Left hindlimb (tissue), 1 donor: ENCODE measurements around the gene ZNF177.
"Not testable (repeated sequence)": the region's sequence is repeated elsewhere in the genome, so short reads cannot be mapped to it uniquely, and the experiment has no call there.

Source experiments
- DNase-seq: peaks from one replicate; pipeline ENCODE4 v3.0.0-alpha.2; 2018

ZNF177 gene

DNA sequence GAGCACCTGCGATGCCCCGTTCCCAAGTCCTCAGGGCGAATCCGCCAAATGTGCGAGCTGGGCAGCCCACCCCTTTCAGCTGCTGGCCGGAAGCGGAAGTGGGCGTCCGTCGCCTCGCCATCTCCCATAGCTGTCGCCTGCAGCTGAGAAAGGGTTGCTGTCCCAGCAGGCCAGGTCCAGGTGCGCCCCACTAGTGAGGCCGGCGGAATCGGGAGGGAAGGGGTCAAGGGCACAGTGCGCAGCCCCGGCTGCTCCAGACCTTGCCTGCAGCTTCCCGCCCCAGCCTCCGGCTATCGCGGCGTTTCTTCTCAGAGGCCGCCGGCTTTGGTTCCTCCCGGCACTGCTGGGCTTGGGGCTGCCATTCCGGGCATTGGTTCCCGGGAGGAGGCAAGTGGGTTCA is at the start of gene ZNF177:
Gene ZNF177, plus strand, starts transcription at position 109 of the 400 bp plus-strand sequence. CDS start 15,299 bp downstream, outside the sequence.
- peak; percentile 60 for DNase-seq

DNA sequence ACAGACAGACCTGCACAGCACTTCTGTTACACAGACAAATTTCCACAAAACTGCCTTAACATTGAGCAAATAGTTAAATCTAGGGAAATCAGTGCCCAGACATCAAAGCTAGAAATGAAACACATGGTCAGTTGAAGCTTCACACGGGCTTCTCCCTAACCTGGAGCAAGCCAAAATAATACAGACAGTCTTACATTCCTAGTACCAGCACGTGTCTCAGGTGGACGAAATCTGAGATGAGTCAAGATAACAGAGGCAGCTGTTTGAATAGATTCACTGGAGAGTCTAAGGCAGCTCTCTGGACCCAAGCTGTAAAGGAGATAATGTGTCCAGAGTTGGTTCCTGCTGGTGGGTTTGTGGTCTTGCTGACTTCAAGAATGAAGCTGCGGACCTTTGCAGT is 49.1 kb upstream of the ZNF177 start:
- no peak for DNase-seq

DNA sequence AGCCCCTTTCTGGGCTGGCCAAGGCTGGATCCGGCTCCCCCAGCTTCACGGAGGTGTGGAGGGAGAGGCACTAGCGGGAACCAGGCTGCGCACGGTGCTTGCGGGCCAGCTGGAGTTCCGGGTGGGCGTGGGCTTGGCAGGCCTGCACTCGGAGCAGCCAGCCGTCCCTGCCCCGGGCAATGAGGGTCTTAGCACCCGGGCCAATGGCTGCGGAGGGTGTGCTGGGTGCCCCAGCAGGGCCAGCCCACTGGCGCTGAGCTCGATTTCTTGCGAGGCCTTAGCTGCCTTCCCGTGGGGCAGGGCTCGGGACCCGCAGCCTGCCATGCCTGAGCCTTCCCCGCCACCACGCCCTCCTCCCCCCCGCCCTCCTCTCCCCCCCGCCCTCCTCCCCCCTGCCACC is 41.5 kb upstream of the ZNF177 start:
- no peak for DNase-seq

DNA sequence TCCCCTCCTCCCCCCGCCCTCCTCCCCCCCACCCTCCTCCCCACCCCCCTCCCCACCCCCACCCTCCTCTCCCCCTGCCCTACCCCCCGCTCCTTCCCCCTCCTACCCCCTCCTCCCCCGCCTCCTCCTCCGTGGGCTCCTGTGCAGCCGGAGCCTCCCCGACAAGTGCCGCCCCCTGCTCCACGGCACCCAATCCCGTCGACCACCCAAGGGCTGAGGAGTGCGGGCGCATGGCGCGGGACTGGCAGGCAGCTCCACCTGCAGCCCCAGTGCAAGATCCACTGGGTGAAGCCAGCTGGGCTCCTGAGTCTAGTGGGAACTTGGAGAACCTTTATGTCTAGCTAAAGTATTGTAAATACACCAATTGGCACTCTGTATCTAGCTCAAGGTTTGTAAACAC is 41.1 kb upstream of the ZNF177 start:
- not testable (repeated sequence) for DNase-seq

DNA sequence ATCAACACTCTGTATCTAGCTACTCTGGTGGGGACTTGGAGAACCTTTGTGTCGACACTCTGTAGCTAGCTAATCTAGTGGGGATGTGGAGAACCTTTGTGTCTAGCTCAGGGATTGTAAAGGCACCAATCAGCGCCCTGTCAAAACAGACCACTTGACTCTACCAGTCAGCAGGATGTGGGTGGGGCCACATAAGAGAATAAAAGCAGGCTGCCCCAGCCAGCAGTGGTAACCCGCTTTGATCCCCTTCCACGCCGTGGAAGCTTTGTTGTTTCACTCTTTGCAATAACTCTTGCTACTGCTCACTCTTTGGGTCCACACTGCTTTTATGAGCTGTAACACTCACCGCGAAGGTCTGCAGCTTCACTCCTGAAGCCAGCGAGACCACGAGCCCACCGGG is 40.6 kb upstream of the ZNF177 start:
- not testable (repeated sequence) for DNase-seq

DNA sequence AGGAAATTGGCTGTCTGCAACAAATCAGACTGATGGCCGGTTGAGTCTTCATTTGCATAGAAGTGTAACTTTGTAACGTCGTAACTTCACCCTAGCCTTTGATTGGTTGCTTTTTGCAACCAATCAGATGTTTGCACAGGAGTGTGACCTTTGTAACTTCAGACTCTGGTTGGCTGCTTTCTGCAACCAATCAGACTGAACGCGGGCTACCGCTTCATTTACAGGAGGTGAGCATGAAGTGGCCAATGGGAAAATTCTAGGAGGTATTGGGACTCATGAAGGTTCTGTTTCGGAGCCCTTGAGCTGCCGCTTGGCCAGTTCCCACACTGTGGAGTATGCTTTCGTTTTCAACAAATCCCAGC is 39.3 kb upstream of the ZNF177 start:
- DNase-seq, result peak; percentile 68

DNA sequence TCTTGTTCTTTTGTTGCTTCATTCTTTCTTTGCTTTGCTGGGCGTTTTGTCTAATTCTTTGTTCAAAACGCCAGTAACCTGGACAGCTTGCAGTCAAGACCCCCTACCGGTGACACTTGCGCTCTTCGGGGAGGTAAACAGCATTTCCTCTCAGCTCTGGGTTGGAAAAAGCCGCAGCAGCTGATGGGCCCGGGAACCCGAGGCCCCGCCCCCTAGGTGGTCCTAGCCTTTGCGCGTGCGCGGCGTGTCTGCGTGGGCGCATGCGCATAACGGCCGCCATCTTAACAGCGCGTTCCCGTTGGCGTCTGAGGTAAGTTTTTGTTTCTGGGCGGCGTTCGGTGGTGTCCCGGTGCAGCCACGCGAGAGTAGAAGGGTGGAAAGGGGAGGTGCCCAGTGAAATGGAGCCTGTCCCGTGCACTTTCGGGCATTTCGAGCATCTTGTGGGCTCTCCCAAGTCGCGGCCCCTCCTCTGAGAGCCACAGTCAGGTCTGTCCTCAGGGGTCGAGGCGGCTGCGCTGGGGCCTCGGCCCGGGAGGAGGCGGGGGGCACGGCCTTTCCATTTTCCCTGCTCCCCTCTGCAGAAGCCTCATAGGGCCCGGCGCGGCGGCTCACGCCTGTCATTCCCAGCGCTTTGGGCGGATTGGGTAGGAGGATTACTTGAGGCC is 38.8 kb upstream of the ZNF177 start, which contains the start of gene ZNF559:
Gene ZNF559, plus strand, starts transcription at position 261 of the 665 bp plus-strand sequence. CDS start 14,371 bp downstream, outside the sequence.
- DNase-seq, result peak; percentile 98

DNA sequence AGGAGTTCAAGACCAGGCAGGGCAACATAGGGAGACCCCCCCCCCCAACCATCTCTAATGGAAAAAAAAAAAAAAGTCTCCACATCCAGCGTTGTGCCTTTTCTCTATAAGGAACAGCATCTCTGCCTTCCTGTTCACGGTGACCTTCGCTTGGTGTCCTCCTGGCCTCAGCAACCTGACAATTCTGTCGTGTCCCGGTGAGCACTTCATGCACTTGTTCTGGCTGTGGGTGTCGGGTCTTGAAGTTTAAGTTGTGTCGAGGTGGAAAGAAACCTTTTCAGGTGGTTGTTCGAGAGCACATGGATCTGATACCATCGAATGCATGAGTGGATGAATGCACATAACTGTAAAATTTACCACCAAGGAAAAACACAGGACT is 38.2 kb upstream of the ZNF177 start:
- no peak for DNase-seq

DNA sequence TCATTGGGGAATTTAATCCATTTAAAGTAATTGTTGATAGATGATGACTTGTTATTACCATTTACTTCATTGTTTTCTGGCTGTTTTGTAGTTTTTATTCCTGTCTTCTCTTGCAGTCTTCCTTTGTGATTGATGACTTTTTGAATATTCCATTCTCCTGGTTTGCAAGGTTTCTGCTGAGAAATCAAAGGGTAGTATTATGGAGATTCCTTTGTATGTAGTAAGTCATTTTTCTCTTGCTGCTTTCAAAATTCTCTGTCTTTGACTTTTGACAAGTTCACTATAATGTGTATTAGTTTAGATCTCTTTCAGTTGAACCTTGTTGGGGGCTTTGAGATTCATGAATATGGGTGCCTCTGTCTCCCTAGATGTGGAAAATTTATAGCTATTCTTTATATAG is 32.8 kb upstream of the ZNF177 start:
- DNase-seq, result no peak

DNA sequence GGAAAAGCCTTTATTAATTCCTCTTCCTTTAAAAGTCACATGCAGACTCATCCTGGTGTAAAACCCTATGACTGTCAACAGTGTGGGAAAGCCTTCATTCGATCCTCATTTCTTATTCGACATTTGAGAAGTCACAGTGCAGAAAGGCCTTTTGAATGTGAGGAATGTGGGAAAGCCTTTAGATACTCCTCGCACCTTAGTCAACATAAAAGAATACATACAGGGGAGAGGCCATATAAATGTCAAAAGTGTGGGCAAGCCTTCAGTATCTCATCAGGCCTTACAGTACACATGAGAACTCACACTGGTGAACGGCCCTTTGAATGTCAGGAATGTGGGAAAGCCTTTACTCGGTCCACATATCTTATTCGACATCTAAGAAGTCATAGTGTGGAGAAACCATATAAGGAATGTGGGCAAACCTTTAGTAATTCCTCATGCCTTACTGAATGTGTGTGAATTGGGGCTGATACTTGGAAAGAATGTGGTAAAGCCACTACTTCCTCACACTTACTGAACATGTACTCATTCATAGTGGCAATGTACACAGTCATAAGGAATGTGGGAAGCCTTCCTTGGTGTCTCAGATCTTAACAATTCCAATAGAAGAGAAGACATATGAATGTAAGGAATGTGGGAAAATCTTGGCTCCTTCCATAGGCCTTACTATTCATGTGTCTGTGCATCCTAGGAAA is 20.1 kb upstream of the ZNF177 start:
- DNase-seq, result no peak

DNA sequence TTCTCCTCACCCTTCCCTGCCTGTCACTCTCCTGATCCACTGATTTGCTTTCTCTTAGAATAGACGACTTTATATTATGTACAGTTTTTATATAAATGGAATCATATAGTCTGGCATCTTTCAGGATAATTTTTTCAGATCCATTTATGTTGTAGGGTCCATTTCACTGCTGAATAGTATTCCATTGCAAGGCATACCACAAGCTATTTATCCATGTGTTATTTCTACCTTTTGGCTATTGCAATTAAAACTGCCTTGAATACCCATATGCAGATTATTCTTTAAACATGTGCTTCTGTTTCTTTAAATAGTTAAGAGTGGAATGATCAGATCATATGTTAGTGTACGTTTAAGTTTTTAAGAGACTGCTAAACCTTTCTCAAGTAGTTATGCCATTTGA is 17.8 kb upstream of the ZNF177 start:
- no peak for DNase-seq

DNA sequence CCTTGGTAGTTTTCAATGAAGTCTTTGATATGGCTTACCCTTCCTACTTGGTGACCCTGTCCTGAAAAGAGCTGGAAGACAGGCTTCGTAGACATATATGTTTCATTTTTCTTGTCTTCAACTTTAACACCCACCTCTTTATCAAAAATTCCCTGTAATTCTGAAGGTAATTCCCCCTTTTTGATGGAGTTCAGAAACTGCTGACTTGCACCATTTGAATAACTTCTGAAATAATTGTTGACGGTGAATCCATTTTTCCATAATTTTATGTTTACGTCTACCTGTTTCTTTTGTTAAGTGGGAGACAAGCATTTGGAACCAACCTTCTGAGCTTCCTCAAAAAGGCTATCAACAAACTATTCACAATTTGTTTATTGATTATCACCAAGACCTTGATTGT is 14.6 kb upstream of the ZNF177 start:
- no peak for DNase-seq

DNA sequence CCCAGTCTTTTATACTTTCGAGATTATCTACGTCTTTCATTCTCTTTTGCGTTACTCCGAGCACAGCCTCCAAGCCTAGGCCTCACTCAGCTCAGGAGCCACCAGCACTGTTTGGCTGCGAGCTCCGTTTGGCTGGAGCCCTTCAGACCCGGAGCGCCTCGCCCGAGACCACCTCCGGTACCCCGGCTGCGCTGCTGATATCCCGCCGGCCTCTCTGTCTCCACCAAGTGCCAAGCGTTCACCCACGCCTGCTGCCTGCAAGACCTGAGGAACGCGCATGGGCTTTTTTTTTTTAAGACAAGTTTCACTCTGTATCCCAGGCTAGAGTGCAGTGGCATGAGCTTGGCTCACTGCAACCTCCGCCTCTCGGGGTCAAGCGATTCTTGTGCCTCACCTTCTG is 14.1 kb upstream of the ZNF177 start:
- no peak for DNase-seq

DNA sequence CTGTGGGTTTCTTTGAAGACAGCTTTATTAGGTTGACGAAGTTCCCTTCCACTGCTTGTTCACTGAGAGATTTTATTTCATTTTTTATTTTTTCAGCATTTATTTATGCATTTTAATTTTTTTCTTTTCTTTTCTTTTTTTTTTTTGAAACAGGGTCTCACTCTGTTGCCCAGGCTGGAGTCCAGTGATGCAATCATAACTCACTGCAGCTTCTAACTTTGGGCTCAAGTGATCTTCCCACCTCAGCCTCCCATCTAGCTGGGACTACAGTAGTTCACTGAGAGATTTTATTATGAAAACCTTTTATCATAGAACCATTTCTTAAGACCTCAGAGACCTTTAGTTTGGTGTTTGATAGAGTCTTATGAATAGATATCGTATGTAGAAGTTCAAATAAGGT is 10.3 kb upstream of the ZNF177 start:
- DNase-seq, result no peak

DNA sequence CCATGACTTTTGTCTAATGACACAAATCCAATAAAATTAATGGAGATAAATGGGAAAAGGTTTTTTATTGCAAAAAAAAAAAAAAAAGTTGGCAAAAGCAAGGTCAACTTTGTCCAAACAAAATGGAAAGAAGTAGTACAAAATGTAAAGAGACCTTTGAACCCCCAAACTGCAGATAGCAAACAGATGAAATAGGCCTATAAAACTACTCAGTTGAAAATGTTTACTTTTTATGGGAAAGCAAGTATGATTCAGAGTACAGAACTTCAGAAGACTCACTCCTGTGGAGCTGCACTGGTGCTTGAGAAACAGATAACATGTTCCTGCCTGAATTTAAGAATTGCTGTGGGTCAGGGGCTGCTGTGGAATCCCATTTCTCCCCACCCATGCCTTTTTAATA is 9.8 kb upstream of the ZNF177 start:
- DNase-seq, result no peak

DNA sequence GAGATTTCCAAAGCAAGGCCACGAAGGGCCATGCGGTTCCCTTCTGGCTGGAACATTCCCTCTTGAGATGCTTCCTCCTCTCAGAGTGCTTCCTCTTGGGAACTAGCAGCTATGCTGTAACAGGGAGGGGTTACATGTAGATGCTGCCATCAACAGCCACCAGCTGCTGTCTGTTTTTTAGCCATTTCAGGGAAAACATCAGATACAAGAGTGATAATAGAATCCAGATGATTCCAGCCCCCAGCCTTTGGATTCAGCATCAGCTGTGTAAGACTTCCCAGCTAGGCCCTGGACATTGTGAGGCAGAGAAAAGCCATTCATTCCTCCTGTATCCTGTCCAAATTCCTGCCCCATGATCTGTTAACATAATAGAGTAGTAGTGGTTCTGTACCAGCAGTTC is 8.2 kb upstream of the ZNF177 start:
- DNase-seq, result no peak

DNA sequence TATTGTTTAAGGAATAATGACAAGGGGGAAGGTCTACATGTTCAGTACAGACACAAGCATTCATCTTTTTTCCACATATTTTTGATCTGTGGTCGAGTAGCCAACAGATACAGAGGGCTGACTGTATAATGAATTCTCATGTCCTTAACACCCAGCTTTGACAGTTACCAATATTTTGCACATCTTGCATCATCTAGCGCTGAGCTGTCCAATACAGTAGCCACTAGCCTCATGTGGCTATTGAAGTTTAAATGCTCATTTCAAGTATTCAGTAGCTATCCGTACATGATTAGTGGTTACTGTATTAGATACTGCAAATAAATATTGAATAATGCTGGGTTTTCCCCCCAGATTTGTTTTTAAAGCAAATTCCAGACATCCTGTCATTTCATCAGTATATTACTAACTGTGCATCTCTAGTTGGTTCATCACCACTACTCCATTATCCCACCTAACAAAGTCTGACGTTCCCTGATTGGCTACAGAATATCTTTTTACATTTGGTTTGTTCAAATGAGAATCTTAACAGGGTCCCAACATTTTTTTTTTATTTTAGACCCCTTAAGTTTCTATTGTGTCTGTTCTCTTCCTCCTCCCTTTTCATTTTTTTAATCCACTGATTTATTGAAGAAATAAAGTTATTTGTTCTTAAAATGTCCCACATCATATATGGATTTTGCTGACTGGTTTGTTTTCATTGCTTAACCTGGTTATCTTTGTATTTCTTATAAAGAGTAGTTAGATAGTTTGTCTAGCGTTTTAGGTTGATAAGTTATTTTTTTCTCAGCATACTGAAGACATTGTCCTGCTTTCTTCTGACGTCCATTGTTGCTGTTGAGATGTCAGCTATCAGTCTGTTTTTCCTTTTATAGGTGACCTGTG is 8.2 kb downstream of the ZNF177 start:
- DNase-seq, result no peak

DNA sequence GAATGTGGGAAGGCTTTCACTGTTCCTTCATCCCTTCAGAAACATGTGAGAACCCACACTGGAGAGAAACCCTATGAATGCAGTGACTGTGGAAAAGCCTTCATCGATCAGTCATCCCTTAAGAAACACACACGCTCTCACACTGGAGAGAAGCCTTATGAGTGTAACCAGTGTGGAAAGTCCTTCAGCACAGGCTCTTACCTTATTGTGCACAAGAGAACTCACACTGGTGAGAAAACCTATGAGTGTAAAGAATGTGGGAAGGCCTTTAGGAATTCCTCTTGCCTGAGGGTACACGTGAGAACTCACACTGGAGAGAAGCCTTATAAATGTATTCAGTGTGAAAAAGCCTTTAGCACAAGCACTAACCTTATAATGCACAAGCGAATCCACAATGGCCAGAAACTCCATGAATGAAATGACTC is 18.6 kb downstream of the ZNF177 start:
- DNase-seq, result no peak

DNA sequence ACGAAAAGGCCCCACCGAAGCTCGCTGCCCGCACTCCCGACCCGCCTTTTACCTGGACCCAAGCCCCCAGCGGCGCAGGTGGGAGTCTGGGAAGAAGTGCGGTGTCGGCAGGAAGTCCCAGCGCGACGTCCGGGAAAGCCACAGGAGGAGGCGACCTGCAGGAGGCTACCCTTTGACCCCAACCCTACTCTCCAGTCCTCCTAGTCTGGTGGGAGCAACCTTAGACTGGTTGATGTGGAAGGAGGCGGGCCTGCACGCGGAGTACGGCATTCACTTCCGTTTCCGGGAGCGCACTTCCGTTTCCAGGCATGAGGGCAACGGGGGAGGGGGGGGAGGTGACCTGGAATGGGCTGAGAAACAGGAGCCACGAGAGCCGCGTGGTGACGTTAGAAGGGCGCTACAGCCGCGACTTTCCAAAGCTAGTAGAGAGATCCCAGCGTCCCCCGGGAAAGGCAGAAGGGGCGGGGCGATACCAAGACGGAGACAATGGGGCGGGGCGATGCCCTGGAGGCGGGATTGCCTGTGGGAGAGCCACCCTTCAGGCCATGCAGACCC is 44.1 kb downstream of the ZNF177 start:
- DNase-seq, result peak; percentile 91

DNA sequence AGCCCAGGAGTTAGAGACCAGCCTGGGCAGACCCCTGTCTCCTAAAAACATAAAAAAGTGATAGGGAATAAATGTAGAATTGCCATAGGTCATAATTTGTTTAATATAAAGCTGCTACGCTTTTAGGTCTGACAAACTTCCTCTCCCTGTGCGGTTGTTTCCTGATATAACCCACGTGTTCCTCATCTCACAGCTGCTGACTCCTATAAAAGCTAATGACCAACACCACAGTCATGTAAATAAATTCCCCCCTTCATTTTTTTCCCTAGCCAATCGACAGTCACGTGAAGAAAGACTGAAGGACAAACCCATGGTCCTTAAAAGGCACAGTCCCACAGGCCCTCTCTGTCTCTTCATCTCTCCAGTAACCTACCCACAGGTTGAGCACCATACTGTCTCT is 45.0 kb downstream of the ZNF177 start:
- no peak for DNase-seq

DNA sequence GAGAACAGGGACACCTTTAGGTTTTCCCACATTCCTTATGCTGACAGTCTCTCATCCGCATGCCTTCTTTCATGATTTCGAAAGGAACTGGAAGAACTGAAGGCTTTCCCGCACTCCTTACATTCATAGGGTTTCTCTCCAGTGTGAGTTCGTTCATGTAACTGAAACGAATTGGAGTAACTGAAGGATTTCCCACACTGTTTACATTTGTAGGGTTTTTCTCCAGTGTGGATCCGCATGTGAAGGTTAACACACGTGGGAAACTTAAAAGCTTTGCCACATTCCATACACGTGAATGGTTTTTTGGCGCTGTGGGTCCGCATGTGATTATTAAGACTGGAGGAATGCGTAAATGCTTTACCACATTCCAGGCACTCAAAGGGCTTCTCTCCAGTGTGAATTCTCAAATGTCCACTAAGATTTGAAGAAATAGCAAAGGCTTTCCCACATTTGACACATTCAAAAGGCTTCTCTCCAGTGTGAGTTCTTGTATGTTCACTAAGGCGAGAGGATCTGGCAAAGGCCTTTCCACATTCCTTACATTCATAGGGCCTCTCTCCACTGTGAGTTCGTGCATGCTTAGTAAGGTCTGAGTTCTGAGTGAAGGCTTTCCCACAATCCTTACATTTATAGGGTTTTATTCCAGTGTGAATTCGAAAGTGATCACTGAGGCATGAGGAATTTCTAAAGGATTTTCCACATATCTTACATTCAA is 50.6 kb downstream of the ZNF177 start:
- DNase-seq, result no peak

DNA sequence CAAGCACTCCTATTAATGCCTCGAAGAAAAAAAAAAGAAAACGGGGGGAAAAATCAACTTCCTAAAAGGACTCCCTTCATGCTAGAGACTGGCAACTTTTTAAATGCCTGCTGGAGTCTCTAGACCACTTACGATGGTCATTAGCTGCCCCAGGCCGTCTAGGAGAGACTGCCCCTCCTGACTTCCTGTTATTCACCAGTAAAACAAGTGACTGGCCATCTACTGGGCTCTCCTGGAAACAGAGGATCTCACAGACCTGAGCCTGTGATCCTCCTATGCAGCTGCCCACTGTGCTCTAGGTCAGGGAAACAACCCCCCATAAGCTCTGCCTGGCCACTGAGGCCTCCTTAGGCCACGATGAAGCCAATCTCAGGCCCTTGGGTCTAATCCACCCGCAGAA is 65.1 kb downstream of the ZNF177 start:
- no peak for DNase-seq

DNA sequence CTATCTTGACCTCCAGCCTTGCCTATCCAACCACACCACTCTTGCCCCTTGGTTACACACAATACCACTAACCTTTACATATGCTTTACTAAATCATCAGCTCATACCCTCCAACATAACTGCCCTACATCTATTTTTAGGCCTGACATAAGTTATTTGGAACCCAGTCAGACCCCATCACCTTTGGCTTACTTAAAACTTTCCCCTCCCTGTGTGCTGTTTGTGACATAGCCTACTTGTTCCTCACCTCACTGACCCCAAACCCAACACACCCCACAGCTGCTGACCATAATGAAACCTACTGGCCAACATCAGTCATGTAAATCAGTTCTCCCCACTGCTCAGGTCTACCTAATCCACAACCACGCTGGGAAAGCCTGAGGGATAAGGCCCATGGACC is 67.6 kb downstream of the ZNF177 start:
- no peak for DNase-seq
